HG03139 (cell line): ENCODE data around the gene CACNG5.

Source experiments
- ATAC-seq: cut with Tn5 transposase; IDR thresholded peaks from one replicate; pipeline ENCODE4 v1.9.1; 2021; ENCODE audit not compliant: unreplicated experiment

CACNG5 gene, protein sequence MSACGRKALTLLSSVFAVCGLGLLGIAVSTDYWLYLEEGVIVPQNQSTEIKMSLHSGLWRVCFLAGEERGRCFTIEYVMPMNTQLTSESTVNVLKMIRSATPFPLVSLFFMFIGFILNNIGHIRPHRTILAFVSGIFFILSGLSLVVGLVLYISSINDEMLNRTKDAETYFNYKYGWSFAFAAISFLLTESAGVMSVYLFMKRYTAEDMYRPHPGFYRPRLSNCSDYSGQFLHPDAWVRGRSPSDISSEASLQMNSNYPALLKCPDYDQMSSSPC

DNA sequence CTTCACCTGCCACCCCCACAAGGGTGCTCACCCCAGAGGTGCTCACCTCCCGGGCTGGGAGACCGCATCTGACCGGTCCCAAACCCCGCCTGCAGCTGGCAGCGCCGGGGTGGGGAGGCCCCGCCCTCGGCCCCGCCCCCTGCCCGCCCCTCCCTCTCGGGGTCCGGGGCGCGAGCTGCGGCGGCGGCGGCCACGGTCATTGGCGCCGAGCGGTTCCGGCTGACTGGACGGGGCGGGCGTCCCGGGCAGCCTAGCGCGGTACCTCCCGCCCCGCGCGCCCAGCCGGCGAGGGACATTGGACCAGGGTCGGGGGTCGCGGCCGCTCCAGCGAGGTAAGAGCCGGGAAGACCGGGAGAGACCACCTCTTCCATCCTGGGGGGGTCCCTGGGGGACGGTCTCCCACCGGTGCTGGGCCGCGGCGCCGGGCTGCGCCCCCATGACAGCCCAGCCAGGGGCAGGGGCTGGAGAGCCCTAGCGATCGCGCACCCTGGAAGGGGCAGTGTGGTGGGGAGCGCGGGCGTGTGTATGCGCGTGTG is at the start of gene CACNG5:
CACNG5 (plus strand) TSS at position 199 of the 536 bp plus-strand sequence. CDS start 42,216 bp downstream, outside the sequence.
- ATAC-seq = no peak

DNA sequence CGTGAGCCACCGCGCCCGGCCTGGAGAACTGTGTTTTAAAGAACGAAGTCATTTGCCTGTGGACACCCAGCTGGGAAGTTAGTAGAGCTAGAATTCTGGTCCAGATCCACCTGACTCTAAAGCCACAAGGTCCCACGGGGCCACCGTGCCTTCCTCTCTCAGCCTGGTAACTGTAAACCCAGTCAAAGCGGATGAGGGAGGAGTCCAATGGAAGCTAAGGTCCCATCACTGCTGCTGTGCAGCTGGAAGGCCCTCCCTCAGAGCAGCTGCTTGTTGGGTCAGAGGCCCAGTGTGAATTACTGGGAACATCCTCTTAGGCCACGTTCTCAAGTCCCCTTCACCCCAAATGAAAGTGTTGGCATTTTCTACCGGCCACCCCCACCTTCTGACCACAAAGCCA is 48.8 kb upstream of the CACNG5 start:
- no peak for ATAC-seq

- no peak for ATAC-seq
These were observed 47.0 kb upstream of the CACNG5 start for GRCh38 chr17:66787914-66788313.

DNA sequence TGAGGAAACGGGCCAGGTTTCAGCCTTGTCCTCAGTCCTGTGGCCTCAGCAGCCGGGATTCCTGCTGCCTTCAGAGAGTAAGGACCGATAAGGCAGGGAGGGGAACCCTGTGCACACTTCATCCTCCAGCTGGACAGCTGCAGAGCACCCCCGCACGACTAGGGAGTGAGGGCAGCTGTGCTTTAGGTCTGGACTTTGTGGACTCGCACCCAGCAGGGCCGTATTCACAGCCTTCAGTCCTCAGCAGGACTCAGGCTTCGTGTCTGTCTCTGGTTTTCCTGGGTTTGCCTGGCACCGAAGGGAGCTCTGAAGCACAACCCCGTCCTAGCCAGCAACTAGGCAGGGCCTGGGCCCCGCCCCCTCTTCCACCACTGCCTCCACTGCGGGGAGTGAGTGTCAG is 45.8 kb upstream of the CACNG5 start:
- no peak for ATAC-seq

GRCh38 chr17:66789961-66790437 is 44.9 kb upstream of the CACNG5 start:
- ATAC-seq = no peak

GRCh38 chr17:66790501-66791061 is 44.3 kb upstream of the CACNG5 start:
- ATAC-seq = no peak

DNA sequence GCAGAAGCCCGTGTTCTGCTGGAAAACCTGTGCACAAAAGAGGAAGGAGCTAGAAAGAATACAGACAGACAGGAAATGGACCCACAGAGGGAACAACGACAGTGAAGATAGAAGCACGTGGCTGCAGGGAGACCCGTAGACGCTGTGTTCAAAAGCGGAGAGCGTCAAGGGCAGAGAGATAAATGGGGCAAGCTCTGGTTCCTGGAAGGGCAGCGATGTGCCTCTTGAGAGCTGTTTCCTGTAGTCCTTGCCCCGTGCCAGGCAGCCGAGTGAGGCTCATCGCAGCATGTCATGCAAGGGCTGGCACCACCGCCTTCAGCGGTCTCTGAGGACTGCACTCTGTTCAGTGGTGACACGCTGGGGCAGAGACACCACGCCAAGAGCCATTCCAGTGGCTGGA is 43.6 kb upstream of the CACNG5 start:
- ATAC-seq = no peak

GRCh38 chr17:66793814-66794213 is 41.1 kb upstream of the CACNG5 start:
- no peak for ATAC-seq

DNA sequence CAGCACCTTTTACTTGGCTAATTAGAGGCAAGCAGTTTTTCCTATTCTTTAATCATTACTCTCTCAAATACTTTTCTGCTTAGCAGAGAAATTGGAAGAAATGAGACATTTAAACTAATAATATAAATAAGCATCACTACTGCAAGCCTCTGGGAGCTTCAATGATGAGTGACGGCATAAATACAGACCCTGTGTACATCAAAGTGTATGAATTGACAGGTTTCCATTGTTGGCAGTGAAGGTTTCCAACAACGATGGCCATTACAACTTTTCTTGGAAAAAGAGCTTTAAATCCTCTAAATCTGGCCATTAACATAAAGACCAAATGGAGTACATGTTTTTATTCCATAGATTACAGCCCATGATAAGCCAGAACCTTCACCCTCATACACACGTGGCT is 39.4 kb upstream of the CACNG5 start:
- no peak for ATAC-seq

DNA sequence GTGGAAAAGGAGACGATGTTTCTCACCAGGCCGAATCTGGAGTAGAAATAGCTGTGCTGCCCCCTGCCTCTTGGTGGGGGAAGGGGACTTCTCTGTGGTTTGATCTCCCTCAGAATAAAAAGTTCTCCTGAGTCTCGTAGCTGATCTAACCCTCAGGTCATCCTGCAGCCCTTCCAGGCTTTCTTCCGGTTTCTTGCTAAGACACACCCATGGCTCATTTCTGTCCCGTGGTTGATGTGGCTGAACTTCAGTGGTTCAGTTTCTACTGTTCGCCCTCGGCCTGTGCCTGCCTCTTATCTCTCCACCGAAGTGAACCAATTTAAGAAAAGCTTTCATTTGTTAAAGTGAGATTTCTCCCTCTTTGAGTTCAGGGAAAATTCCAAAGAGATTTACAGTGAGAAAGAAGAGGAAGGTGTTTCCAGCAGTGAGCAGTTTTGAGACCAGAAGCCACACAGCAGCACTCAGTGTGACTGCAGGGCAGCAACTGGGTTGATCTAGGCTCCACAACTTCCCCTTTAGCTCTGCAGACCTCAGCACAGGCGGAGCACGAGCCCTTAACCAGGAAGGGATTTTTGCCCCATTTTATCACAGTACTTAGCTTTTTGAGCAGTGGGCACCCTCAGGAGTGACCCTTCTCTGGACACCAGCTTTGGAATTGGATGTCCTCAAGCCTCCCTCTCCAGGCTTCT is 34.9 kb upstream of the CACNG5 start:
- no peak for ATAC-seq

DNA sequence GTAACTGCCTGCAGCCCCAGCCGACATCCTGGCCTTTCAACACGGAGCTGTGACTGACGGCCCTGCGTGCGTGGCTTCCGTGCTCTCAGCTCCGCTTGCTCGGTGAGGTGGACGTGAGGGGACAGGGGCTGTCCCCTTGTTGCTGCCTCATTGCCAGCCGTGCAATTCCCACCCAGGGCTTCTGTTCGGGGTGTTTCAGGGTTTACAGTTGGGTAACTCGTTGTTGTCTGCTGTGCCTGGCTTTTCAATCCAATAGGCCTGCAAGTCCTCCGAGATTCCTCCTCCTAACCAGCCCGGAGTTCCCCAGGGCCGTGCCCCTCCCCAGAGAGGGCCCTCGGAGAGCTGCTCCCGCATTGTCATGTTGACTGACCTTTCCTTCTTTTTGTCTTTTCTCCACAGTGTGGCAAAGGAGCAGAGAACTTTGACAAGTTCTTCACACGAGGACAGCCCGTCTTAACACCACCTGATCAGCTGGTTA is 31.4 kb upstream of the CACNG5 start:
- no peak for ATAC-seq

- no peak for ATAC-seq
These were observed 29.4 kb upstream of the CACNG5 start for GRCh38 chr17:66805567-66805966.

GRCh38 chr17:66807182-66807581 is 27.7 kb upstream of the CACNG5 start:
- no peak for ATAC-seq

DNA sequence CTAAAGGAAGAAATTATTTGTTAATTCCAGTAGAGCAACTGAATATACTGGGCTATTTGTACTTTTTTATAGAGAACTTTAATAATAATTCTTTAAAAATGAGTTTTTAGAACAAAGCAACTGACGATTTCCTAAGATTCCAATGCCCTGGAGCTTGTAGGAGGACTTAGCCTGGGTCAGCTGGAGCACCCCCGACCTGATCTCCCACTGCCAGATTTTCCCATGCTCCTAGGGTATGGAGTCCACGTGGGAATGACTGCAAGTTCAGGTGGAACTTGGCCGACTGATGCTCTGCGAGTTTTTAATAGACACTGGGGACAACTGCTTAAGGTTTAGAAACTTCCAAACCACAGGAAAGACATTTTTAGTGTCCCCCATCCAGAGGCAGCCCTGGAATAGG is 25.5 kb upstream of the CACNG5 start:
- ATAC-seq = no peak

DNA sequence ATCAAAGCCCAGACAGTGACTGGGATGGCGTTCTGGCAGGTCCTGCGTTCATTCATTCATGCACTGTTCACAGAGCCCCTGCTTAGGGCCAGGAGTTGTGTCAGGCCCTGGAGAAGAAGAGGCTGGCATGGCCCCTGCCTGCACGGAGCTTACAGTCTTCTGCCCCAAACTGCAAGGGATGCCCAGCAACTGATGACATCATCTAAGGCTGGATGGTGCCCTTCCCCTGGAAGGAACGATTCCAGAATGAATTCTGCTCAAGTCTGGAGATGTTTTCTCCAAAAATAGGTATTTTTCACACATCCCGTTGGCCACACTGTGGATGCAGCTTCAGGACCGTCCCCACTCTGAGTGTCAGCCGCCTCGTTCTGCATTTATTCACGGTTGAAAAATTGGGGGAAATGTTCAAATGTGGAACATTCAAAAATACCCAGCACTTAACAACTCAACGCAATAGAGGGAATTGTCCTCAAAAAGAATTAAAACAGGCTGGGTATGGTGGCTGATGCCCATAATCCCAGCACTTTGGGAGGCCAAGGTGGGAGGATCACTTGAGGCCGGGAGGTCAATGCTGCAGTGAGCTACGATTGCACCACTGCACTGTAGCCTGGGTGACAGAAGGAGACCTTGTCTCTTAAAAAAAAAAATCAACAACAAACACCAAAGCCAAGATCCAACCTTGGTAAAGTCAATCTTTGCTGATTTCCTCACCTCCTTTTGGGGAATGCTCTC is 23.8 kb upstream of the CACNG5 start:
- no peak for ATAC-seq

DNA sequence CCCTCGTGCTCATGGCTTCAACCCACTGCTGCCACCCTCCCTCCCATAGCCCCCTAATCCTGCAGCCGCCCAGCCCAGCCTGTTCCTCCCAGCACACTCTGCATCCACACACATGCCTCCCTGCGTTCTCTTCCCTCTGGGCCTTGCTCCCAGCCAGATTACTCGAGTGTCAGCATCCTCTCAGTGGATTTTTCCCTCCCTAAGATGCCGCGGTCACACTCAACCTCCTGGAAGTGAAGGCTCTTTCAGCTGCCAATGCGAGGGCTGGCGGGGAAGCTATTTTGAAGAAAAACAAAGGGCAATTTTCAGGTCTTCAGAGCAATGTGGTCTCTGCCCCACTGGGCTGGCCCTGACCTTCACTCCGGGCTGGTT is 23.2 kb upstream of the CACNG5 start:
- no peak for ATAC-seq

GRCh38 chr17:66812571-66812970 is 22.3 kb upstream of the CACNG5 start:
- ATAC-seq = no peak

GRCh38 chr17:66813296-66813695 is 21.6 kb upstream of the CACNG5 start:
- ATAC-seq = no peak

DNA sequence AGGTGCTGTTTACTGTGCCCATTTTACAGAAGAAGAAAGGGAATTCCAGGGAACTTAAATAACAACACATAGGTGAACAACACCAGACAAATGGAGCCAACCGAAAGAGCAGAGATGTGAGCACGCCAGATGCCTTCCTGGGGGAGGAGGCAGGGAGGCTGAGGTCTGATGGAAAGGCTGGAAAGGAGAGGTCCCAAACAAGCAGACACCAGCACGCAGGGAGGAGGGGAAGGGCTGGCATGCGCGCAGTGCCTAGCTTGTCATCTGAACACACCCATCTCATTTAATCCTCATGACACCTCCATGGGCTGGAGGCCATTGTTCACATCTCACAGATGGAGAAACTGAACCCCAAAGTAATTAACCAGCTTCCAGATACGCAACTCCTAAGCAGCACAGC is 20.9 kb upstream of the CACNG5 start:
- ATAC-seq = no peak

DNA sequence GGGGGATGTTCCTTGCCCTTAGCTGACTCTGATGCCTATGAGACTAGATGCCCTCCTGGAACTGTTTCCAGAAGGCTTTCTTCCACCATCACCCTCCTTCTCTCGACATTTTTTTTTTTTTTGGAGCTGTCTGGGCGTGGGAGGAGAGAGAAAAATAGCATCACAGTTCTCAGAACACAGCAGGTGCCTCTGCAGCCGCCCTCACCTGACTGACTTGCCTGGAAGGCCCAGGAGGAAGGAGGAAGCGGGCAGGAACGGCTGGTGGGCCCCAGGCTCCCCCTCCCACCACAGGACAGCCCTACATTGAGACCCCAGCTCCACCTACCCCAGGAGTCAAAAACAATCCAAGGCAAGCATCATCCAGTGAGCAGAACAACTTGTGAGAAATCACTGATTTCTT is 20.3 kb upstream of the CACNG5 start:
- no peak for ATAC-seq

DNA sequence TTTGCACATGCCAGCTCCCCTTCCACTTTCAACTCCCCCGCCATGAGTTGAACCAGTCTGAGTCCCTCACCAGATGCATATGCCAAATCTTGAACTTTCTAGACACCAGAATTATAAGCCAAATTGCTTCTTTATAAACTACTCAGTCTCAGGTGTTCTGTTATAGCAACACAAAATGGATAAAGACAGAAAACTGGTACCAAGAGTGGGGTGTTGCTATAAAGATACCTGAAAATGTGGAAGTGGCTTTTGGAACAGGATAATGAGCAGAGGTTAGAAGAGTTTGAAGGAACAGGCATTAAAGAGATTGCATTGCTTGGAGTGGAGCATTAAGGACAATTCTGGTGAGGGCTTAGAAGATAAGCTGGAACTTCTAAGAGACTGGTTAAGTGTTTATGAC is 17.2 kb upstream of the CACNG5 start:
- ATAC-seq = no peak
